Smooth muscle cell (in vitro differentiated cells): ENCODE measurements around the gene REPIN1. TPM values are rescaled to one million over a fixed set of nuclear protein-coding genes. Genes with fewer than 3 reads are reported as not detected.
"Not testable (repeated sequence)": the region's sequence is repeated elsewhere in the genome, so short reads cannot be mapped to it uniquely, and the experiment has no call there.

ENCODE experiments used
- DNase-seq: peaks from one replicate; lab custom pipeline; 2025; ENCODE audit not compliant: unreplicated experiment; lab: John Stamatoyannopoulos, UW
- H2AFZ ChIP-seq: fragments of 200-600 bp; sonication (generic); 2 replicates; pipeline ENCODE4 v1.6.0; 2016; ENCODE audit warnings: antibody characterized with exemption, low read depth, mild to moderate bottlenecking
- H3F3A ChIP-seq: fragments of 200-600 bp; sonication (generic); 2 replicates; pipeline ENCODE4 v1.6.0; 2017; ENCODE audit warnings: antibody characterized with exemption, low read depth
- H3K27ac ChIP-seq: fragments of 200-600 bp; sonication (generic); 2 replicates; pipeline ENCODE4 v1.5.1; 2016; ENCODE audit warnings: low read depth, mild to moderate bottlenecking
- H3K27me3 ChIP-seq: fragments of 200-600 bp; sonication (generic); 2 replicates; pipeline ENCODE4 v1.6.1; 2016; ENCODE audit warnings: low read depth, mild to moderate bottlenecking
- H3K36me3 ChIP-seq: fragments of 200-600 bp; sonication (generic); 2 replicates; pipeline ENCODE4 v1.5.1; 2016; ENCODE audit warnings: low read depth
- H3K4me1 ChIP-seq: fragments of 200-600 bp; sonication (generic); 2 replicates; pipeline ENCODE4 v1.5.1; 2016; ENCODE audit warnings: low read depth
- H3K4me2 ChIP-seq: fragments of 200-600 bp; sonication (generic); 2 replicates; pipeline ENCODE4 v1.6.0; 2016; ENCODE audit warnings: mild to moderate bottlenecking
- H3K4me3 ChIP-seq: fragments of 200-600 bp; sonication (generic); 2 replicates; pipeline ENCODE4 v1.5.1; 2016; ENCODE audit warnings: mild to moderate bottlenecking
- H3K79me2 ChIP-seq: fragments of 200-600 bp; sonication (generic); 2 replicates; pipeline ENCODE4 v1.6.0; 2016; ENCODE audit warnings: low read depth, mild to moderate bottlenecking
- H3K9ac ChIP-seq: fragments of 200-600 bp; sonication (generic); 2 replicates; pipeline ENCODE4 v1.6.0; 2016; ENCODE audit warnings: low read depth
- H3K9me3 ChIP-seq: fragments of 200-600 bp; sonication (generic); replicated peaks from 2 replicates; pipeline ENCODE4 v1.5.1; 2016; ENCODE audit warnings: low read depth
- H4K20me1 ChIP-seq: fragments of 200-600 bp; sonication (generic); 2 replicates; pipeline ENCODE4 v1.6.0; 2016; ENCODE audit warnings: low read depth
- CTCF ChIP-seq: fragments of 200-600 bp; sonication (generic); IDR thresholded peaks from 2 replicates; pipeline ENCODE4 v1.5.1; 2017; ENCODE audit warnings: borderline replicate concordance, mild to moderate bottlenecking, antibody characterized with exemption; ENCODE audit not compliant: insufficient read depth, poor library complexity, severe bottlenecking
- WGBS: methylation state at CpG from one replicate; pipeline ENCODE4 v1.1.7; 2016; ENCODE audit warnings: low lambda C conversion rate; 5-methylcytosine and 5-hydroxymethylcytosine counted together
- polyA plus RNA-seq: library from polyadenylated mRNA; unstranded; fragments of >200 nt; fragmentation: Nextera tagmentation; extraction: Ambion mirVana; gene quantifications from 2 replicates; pipeline ENCODE4 v1.2.1, GENCODE V29; 2016
- total RNA-seq: library from RNA; depleted of rRNA; stranded (reverse); fragments of >200 nt; gene quantifications from 2 replicates; pipeline ENCODE4 v1.2.3, GENCODE V29; 2014

The REPIN1 gene
- total and polyA plus RNA-seq, 2 experiments from 2014 or later: 55.5 to 60.9 TPM

DNA sequence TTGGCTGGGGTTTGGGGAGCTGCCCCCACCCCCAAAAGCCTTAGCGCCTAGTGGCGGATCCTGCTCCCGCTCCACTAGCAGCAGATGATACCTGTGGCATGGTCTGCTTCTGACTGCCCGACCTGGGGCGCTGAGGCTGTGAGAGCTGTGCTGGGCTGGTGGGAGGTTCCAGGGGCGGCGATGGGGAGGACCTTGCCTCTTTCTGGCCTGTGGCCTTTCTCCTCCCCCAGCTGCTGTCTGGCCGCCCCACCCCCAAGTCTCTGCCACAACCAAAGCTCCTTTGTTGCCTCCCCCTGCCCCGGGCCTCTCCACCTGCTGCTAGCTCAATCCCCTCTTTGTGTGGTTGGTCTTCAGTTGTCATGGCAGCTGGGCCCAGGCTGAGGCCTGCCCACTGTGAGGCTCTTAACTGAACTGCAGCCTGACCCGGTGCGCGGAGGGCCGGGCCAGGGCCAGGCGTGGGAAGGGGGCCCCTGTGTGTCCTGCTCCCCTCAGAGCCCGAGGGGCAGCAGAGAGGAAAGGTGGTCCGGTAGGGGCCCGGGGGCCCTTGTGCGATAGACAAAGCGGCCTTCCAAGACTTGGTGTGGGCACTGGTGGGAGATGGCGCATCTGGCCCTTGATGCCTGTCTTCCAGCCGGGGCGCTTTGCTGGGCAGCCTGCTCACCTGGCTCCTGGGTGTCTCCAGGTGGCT is 15.2 kb downstream of the REPIN1 start:
- Histone ChIP-seq H3K4me3 (no peak overlapping the region), H3K79me2 (peaks cover 27% of the 10 kb centered on the region), H3K4me2 (no peak overlapping the region), H3F3A (no peaks in the 10 kb centered on the region), H3K9ac (no peak overlapping the region), H3K27ac (no peak overlapping the region), H3K9me3 (no peaks in the 10 kb centered on the region), H3K27me3 (no peaks in the 10 kb centered on the region), H2AFZ (no peak overlapping the region), H3K4me1 (peaks cover 66% of the 10 kb centered on the region), H3K36me3 (no peaks in the 10 kb centered on the region), H4K20me1 (peaks cover 61% of the 10 kb centered on the region)
- no peak for TF ChIP-seq CTCF
- 64% methylated on average over 21 of the region's 22 CpGs for WGBS
- DNase-seq: no peak

- no peaks in the 10 kb centered on the region for H3F3A ChIP-seq
- no peak for DNase-seq
- H3K4me2 ChIP-seq: no peak overlapping the region
- no peak overlapping the region for H2AFZ ChIP-seq
- H3K4me3 ChIP-seq: no peak overlapping the region
- H3K27me3 ChIP-seq: no peaks in the 10 kb centered on the region
- no peak overlapping the region for H3K27ac ChIP-seq
- H3K79me2 ChIP-seq: peaks cover 27% of the 10 kb centered on the region
- no peaks in the 10 kb centered on the region for H3K36me3 ChIP-seq
- no peak overlapping the region for H3K9ac ChIP-seq
- peaks cover 66% of the 10 kb centered on the region for H3K4me1 ChIP-seq
- 91% methylated on average over 15 of the region's 15 CpGs for WGBS
- no peak for TF ChIP-seq CTCF
- H4K20me1 ChIP-seq: peaks cover 61% of the 10 kb centered on the region
- H3K9me3 ChIP-seq: no peaks in the 10 kb centered on the region
Observed at GRCh38 chr7:150384406-150385301, 16.0 kb downstream of the REPIN1 start.

DNA sequence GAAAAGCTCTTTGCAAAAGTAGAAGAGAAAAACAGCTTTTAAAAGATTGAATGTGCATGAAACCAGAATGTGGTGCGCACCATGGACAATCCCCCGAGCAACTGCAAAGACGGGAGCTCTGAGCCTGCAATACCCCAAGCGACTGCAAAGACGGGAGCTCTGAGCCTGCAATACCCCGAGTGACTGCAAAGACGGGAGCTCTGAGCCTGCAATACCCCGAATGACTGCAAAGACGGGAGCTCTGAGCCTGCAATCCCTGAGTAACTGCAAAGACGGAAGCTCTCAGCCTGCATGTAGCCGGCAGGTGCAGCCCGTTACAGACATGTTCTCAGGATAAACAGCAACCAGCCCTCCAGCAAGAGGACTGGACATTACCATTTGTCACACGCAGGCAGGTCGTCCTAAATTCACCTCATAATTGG is 16.7 kb downstream of the REPIN1 start:
- Histone ChIP-seq H3K9ac (no peak overlapping the region), H3K27ac (no peak overlapping the region), H3K79me2 (peaks cover 21% of the 10 kb centered on the region), H3K36me3 (no peaks in the 10 kb centered on the region), H4K20me1 (peaks cover 62% of the 10 kb centered on the region), H3K4me1 (peaks cover 61% of the 10 kb centered on the region), H3K4me2 (no peak overlapping the region), H3K4me3 (no peak overlapping the region), H3F3A (no peaks in the 10 kb centered on the region), H3K27me3 (no peaks in the 10 kb centered on the region), H2AFZ (no peak overlapping the region), H3K9me3 (no peaks in the 10 kb centered on the region)
- TF ChIP-seq CTCF: no peak
- 91% methylated on average over 14 of the region's 14 CpGs for WGBS
- DNase-seq: no peak

DNA sequence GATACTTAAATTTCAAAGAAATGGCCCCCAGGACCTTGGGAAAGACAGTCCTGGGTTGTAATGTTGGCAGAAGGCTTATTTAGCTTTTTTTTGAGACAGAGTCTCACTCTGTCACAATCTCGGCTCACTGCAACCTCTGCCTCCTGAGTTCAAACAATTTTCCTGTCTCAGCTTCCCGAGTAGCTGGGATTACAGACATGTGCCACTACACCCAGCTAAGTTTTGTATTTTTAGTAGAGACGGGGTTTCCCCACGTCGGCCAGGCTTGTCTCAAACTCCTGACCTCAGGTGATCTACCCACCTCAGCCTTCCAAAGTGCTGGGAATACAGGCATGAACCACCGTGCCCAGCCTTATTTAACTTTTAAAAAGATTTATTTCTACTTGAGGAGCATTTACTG is 17.3 kb downstream of the REPIN1 start:
- H4K20me1 ChIP-seq: peaks cover 61% of the 10 kb centered on the region
- H3K4me1 ChIP-seq: peaks cover 55% of the 10 kb centered on the region
- not testable (repeated sequence) for H2AFZ ChIP-seq, H3K27me3 ChIP-seq, H3K4me3 ChIP-seq, H3K4me2 ChIP-seq, H3F3A ChIP-seq, H3K27ac ChIP-seq, H3K9me3 ChIP-seq, H3K9ac ChIP-seq, DNase-seq, H3K36me3 ChIP-seq
- peaks cover 15% of the 10 kb centered on the region for H3K79me2 ChIP-seq
- 87% methylated on average over 6 of the region's 6 CpGs for WGBS
